Activated naive CD4-positive, alpha-beta T cell treated with anti-CD3 and anti-CD28 coated beads, Interleukin-2, amount 50 U/mL, for 72 hours (primary cell): Measurements from ENCODE around the gene IL18. TPM values are rescaled to one million over a fixed set of nuclear protein-coding genes. Genes with fewer than 3 reads are reported as not detected.
"Not testable (repeated sequence)": the region's sequence is repeated elsewhere in the genome, so short reads cannot be mapped to it uniquely, and the experiment has no call there.

Experiments used
- ATAC-seq, 2 donors: fragments of 150-1000 bp; cut with Tn5 transposase; 2 replicates each; pipeline ENCODE4 v1.10.0; 2021; ENCODE audit warnings: mild to moderate bottlenecking in 2 of 2, moderate library complexity in 2 of 2
- DNase-seq, 2 donors: peaks; one replicate each; pipeline ENCODE4 v3.0.0; 2021 to 2022; ENCODE audit warnings: low spot score in 2 of 2
- H3K27ac Mint-ChIP-seq, 2 donors: one replicate each; pipeline ENCODE4 v1.8.0; 2022; ENCODE audit warnings: mild to moderate bottlenecking in 2 of 2, mixed read lengths in 2 of 2
- H3K36me3 Mint-ChIP-seq, 2 donors: one replicate each; pipeline ENCODE4 v1.8.0; 2022; ENCODE audit warnings: mixed read lengths in 2 of 2
- H3K9me3 Mint-ChIP-seq, 2 donors: one replicate each; pipeline ENCODE4 v1.8.0; 2022; ENCODE audit warnings: mixed read lengths in 2 of 2
- total RNA-seq, 2 donors: library from RNA; stranded (reverse); gene quantifications; one replicate each; pipeline ENCODE4 v1.2.3, GENCODE V29; 2022

IL18 gene
- total RNA-seq, result not detected

DNA sequence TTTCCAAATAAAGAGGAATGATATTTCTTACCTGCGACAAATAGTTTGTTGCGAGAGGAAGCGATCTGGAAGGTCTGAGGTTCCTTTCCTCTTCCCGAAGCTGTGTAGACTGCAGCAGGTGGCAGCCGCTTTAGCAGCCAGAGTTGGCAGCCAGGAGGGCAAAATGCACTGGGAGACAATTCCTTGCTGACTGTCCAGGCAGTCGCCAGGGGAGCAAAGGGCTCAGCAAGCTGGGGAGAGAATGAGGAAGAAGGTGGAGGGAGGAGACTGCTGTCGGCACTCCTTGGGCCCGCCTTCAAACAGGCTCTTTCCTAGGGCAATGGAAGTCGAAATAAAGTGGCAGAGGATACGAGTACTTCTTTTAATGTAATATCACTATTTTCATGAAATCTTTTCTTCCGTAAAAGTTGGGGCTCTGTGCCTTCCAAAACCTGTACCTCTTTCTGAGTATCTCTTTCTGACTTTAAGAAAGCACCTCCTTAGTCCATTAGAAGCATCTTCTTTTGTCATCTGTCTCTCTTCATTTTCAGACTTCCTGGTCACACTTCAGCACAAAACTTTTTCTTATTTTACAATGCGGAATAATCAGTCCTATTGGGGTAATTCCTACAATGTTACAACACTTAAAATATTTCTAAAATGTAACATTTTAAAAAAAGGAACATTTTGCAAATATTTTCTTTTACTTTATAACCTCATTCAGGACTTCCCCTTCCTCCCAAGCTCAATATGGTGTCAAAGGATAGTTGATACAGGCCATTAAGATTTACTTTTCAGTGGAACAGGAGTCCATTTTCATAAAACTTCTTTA, at the start of gene IL18:
TSS of gene IL18 (minus strand) at position 220 of the 811 bp plus-strand sequence. CDS start 9,041 bp downstream, outside the sequence.
- H3K36me3 Mint-ChIP-seq, result peaks cover 8 to 15% of the 10 kb centered on the region in 2 donors
- peaks cover 0 to 5% of the 10 kb centered on the region in 2 donors for H3K9me3 Mint-ChIP-seq
- ATAC-seq (no peak), DNase-seq (no peak)
- H3K27ac Mint-ChIP-seq, result no peak within 1 kb of the TSS

DNA sequence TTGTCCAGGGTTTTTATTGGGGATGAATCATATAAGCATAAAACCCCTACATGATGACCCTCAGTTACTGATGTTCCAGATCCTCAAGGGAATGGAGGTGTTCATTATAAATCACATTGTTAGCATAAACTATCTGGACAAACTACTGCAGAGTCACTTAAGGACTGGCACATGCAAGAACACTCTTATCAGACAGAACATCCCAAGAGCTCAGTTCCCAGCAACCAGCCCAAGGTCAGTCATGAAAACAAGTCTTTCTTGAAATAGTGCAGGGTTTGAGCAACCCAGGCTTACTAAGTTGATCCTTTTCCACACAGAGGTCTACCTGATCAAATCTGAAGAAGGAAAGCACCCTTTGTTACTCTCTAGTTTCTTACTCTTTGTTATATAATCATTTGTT, 48.8 kb upstream of the IL18 start:
- ATAC-seq, result no peak
- no peak for DNase-seq
- H3K9me3 Mint-ChIP-seq, result no peaks in the 10 kb centered on the region
- no peak overlapping the region for H3K27ac Mint-ChIP-seq
- no peaks in the 10 kb centered on the region for H3K36me3 Mint-ChIP-seq

DNA sequence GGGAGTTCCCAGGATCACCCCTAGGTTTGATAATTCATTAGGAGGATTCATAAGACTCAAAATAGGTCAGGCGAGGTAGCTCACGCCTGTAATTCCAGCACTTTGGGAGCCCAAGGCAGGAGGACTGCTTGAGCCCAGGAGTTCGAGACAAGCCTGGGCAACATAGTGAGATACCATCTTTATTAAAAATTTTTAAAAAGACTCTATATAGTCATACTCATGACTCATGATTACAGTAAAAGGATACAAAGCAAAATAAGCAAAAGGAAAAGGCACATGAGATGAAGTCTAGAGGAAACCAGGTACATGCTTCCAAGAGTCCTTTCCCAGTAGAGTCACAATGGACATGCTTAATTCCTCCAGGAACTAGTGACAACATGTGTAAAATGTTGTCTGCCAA, 48.4 kb upstream of the IL18 start:
- no peaks in the 10 kb centered on the region for H3K9me3 Mint-ChIP-seq
- no peak for ATAC-seq

DNA sequence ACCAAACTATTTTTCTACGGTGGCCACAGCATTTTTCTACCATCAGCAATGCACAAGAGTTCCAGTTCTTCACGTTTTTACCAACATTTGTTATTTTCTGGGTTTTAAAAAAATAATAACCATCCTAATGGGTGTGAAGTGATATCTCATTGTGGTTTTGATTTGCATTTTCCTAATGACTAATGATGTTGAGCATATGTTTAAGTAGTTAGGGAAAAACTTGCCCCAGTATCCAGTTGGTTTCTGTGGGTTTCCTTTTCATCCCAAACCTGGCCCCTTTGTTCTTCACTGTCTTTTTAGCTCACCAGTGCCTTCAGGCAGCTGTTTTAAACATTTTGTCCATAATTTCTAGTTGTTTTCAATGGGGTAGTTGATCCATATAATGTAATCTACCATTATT, 47.6 kb upstream of the IL18 start:
- ATAC-seq (peak; percentile 38 to 55), DNase-seq (no peak)
- Mint-ChIP-seq H3K27ac (no peak overlapping the region), H3K36me3 (no peaks in the 10 kb centered on the region), H3K9me3 (no peaks in the 10 kb centered on the region)

More for the DNA sequence above, 48.4 kb upstream of the IL18 start:
- Mint-ChIP-seq H3K27ac (no peak overlapping the region), H3K36me3 (no peaks in the 10 kb centered on the region)
- no peak for DNase-seq

DNA sequence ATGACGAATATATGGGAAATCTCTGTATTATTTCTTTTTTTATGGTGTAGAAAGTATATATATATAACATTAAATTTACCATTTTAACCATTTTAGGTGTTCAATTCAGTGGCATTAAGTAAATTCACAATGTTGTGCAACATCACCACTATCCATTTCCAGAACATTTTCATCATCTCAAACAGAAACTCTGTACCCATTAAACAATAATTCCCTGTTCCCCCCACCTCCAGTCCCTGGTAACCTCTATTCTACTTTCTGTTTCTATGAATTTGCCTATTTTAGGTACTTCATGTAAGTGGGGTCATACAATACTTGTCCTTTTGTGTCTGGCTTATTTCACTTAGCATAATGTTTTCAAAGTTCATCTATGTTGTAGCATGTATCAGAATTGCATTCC, 47.0 kb upstream of the IL18 start:
- no peak for ATAC-seq
- no peaks in the 10 kb centered on the region for H3K36me3 Mint-ChIP-seq
- H3K27ac Mint-ChIP-seq, result no peak overlapping the region
- no peaks in the 10 kb centered on the region for H3K9me3 Mint-ChIP-seq
- DNase-seq, result no peak

DNA sequence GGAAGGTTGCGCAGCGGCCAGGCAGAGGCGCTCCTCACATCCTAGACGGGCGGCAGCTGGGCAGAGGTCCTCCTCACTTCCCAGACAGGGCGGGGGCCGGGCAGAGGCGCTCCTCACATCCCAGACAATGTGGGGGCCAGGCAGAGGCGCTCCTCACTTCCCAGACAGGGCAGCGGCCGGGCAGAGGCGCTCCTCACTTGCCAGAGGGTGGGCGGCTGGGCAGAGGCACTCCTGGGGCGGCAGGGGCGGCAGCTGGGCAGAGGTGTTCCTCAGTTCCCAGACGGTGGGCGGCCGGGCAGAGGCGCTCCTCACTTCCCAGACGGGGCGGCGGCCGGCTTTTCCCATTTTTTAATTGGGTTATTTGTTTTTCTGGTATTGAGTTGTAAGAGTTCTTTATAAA, 42.2 kb upstream of the IL18 start:
- no peak overlapping the region for H3K27ac Mint-ChIP-seq

DNA sequence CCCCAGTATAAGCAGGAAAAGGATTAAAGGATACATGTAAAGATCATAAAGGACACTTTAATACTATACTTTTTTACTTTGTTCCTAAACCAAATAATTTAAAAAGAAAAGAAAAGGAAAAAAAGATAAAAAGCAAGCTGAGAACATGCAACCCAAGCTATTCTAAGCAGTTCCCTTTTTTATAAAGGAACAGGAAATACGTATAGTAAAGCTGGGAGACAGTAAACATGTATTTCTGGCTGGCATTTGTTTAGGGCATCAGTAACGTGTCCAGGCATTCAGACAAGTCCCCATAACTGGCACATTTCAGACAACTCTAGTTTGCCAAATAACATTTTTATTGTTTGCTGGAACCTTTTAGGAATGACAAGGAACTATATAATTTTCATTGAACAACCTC, 36.4 kb upstream of the IL18 start:
- no peak overlapping the region for H3K27ac Mint-ChIP-seq
- ATAC-seq, result no peak
- no peaks in the 10 kb centered on the region for H3K36me3 Mint-ChIP-seq

More for the DNA sequence above, 42.2 kb upstream of the IL18 start:
- Mint-ChIP-seq H3K9me3 (no peaks in the 10 kb centered on the region), H3K36me3 (no peaks in the 10 kb centered on the region)
- ATAC-seq, result no peak
- DNase-seq, result no peak

DNA sequence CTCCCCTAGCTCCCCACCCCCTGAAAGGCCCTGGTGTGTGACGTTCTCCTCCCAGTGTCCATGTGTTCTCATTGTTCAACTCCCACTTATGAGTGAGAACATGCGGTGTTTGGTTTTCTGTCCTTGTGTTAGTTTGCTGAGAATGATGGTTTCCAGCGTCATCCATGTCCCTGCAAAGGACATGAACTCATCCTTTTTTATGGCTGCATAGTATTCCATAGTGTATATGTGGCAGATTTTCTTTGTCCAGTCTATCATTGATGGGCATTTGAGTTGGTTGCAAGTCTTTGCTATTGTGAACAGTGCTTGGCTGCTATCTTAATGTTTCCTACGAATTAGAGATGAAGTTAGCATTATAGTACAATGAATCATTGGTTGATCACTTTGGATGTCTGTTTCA, 35.2 kb upstream of the IL18 start:
- not testable (repeated sequence) for H3K36me3 Mint-ChIP-seq, H3K27ac Mint-ChIP-seq, ATAC-seq, DNase-seq, H3K9me3 Mint-ChIP-seq

More for the DNA sequence above, 36.4 kb upstream of the IL18 start:
- H3K9me3 Mint-ChIP-seq, result no peaks in the 10 kb centered on the region
- DNase-seq, result no peak

DNA sequence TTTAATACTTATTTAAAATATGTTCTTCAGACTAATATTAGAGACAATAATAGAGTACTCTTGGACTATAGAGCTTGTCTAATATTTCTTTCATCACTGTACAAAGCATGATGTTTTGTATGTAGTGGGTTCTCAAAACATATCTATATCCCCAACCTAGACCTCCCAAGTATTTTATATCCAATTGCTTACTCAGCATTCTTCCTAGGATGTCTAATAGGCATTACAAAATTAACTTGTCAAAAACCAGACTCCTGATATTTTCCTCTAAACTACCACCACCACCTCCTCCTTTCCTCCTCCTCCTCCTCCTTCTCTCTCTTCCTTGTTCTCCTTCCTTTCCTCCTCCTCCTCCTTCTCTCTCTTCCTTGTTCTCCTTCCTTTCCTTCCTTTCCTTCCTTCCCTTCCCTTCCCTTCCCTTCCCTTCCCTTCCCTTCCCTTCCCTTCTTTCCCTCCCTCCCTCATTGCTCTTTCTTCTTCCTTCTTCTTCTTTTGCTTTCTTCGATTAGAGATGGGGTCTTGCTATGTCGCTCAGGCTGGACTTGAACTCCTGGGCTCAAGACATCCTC, 32.7 kb upstream of the IL18 start:
- no peaks in the 10 kb centered on the region for H3K9me3 Mint-ChIP-seq
- H3K36me3 Mint-ChIP-seq, result no peaks in the 10 kb centered on the region
- DNase-seq, result no peak
- no peak for ATAC-seq
- no peak overlapping the region for H3K27ac Mint-ChIP-seq

DNA sequence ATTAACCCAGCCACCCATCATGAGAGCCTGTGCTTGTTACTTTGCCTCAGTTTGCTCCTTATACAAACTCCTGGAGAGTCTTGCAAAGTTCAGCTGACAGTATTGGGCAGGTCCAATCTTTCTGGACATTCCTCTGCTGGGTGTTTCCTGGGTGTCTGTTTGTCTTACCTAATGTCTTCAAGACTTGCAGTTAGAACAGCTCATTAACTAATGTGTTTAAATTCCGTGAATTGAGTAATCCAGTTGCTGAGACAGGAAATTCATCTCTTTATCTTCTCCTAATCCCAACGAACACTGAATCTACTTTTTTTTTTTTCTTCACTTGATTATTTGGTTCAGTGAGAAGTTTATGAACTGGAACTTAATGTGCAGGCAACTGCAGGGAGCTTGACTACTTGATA, 32.1 kb upstream of the IL18 start:
- no peak for ATAC-seq
- Mint-ChIP-seq H3K36me3 (no peaks in the 10 kb centered on the region), H3K9me3 (no peaks in the 10 kb centered on the region), H3K27ac (no peak overlapping the region)
- no peak for DNase-seq

DNA sequence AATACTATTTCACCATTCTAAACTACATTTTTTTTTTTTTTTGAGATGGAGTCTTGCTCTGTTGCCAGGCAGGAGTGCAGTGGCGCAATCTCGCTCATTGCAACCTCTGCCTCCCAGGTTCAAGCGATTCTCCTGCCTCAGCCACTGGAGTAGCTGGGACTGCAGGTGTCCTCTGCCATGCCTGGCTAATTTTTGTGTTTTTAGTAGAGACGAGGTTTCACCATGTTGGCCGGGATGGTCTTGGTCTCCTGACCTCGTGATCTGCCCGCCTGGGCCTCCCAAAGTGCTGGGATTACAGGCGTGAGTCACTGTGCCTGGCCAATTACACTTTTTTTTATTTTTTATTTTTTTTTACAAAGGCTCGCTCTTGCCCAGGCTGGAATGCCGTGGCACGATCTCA, 31.2 kb upstream of the IL18 start:
- H3K9me3 Mint-ChIP-seq, DNase-seq, H3K27ac Mint-ChIP-seq, H3K36me3 Mint-ChIP-seq, ATAC-seq: not testable (repeated sequence)

DNA sequence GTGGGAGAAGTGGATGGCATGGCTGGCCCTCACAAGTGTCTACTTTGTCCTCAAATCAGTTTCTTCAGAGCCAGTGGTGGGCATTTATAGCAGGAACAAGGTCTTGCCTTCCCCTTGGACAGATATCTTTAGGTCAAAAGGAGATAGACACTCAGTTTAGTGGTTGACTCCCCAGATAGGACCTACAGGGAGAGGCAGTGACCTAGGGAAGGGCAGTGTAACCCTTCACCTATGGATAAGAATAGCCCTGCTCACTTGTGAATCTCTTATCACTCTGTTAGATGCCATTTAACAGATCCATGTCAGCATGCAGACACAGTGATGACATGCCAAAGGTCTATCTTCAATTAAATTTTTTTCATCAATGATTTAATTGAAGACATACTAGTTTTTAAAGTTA, 22.4 kb upstream of the IL18 start:
- ATAC-seq (no peak), DNase-seq (no peak)
- no peaks in the 10 kb centered on the region for H3K36me3 Mint-ChIP-seq
- H3K9me3 Mint-ChIP-seq, result no peaks in the 10 kb centered on the region
- no peak overlapping the region for H3K27ac Mint-ChIP-seq

DNA sequence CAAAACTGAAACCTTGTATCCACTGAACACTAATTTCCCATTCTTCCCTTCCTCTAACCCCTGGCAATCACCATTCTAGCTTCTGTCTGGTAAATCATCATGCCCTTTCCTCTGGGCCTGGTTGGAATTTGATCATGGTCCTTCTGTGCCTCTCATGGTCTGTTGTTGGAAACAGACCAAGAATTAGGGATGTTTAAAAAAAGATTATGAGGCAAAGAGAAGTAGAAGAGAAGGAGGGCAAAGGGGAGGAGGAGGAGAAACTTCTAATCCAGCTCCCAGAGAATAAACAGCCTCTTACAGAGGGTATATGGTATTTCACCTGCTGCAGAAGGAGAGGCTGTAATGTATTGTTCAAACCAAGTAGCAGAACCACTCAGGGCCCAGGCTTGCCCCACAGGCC, 22.0 kb upstream of the IL18 start:
- no peak for ATAC-seq
- DNase-seq, result no peak
- Mint-ChIP-seq H3K27ac (no peak overlapping the region), H3K9me3 (peaks cover 0 to under 1% of the 10 kb centered on the region in 2 donors), H3K36me3 (peaks cover 1 to 2% of the 10 kb centered on the region in 2 donors)

DNA sequence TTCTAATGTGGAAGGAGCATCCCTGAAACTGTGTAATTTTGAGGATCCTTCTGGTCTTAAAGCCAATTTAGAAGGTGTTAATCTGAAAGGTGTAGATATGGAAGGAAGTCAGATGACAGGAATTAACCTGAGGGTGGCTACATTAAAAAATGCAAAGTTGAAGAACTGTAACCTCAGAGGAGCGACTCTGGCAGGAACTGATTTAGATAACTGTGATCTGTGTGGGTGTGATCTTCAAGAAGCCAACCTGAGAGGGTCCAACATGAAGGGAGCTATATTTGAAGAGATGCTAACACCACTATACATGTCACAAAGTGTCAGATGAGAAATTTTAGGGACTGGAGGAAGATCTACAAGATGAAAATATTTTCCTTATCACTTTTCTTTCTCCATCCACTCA, 19.0 kb upstream of the IL18 start:
- Mint-ChIP-seq H3K27ac (no peak overlapping the region), H3K36me3 (peaks cover 4 to 8% of the 10 kb centered on the region in 2 donors), H3K9me3 (peaks cover 0 to 3% of the 10 kb centered on the region in 2 donors)
- ATAC-seq (no peak), DNase-seq (no peak)

DNA sequence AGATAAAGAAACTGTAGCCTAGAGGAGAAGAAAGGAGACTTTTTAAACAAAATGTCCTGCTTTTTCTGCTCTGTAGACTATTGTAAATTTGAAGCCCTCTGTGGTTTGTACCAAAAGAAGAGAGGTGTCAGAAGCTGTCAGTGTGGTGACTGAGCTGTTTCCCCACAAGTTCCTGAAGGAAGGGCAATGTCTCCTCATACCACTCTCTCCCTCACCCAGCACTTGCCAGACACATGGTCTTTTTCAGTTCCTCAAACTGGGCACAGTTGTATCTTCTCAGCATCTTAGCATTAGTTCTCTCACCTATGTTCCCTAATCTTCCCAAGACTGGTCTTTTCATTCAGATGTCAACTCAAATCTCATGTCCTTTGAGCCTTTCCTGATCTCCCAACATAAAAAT, 15.7 kb upstream of the IL18 start:
- ATAC-seq (no peak), DNase-seq (no peak)
- H3K27ac Mint-ChIP-seq, result no peak overlapping the region
- H3K9me3 Mint-ChIP-seq, result peaks cover 0 to 3% of the 10 kb centered on the region in 2 donors
- H3K36me3 Mint-ChIP-seq, result peaks cover 4 to 8% of the 10 kb centered on the region in 2 donors

DNA sequence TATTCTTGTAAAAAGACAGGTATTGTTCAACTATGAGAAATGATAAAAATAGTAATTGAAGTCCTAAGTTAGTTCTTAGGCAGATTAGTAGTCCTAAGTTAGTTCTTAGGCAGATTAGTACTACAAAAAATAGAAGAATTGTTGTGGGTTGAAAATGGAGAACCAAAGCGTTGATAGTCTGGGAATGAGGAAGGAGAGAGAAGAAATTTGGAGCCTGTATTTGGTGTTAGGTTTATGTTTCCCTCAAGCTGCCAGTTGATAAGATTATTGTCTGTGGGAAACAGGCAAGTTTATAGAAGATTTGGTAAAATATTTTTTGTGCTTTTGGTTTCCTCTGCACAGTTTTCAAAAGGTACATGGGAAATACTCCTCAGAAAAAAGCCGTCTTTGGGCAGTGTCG, 15.0 kb upstream of the IL18 start:
- Mint-ChIP-seq H3K9me3 (peaks cover 0 to 3% of the 10 kb centered on the region in 2 donors), H3K27ac (no peak overlapping the region), H3K36me3 (peaks cover 4 to 8% of the 10 kb centered on the region in 2 donors)
- ATAC-seq, result no peak
- no peak for DNase-seq

DNA sequence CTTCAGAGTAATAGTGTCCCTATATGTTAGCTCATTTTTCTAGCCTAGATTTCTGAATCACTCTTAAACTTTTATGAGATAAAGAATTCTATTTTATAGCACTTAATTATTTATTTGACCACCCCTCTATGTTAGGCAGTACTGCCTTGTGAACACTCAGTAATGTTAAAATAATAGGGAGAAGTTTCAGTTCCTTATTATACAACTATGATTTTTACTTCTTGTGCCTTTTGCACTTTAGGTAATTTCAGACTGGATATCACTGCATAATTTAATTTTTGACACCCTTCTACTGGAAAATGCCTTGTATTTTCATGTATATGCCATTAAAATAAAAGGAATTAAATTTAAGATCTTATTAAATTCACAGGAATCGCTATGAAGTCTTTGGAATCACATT, 14.5 kb upstream of the IL18 start:
- ATAC-seq (no peak), DNase-seq (no peak)
- Mint-ChIP-seq H3K36me3 (peaks cover 4 to 8% of the 10 kb centered on the region in 2 donors), H3K27ac (no peak overlapping the region), H3K9me3 (peaks cover 0 to 3% of the 10 kb centered on the region in 2 donors)

DNA sequence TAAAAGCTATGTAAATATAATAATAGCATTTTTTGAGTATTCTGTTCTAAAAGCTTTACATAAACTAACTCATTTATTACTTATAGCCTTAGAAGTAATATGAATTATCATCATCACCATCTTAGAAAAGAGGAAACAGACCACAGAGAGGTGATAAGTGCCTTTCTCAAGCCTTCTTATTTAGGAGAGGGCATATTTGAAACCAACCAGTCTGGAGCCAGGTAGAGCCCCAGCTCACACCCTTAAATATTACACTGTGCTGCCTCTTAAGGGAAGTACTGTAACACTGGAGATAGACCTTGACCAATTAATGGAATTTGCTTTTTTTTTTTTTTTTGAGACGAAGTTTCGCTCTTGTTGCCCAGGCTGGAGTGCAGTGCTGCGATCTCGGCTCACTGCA, 13.7 kb upstream of the IL18 start:
- ATAC-seq (no peak), DNase-seq (no peak)
- H3K36me3 Mint-ChIP-seq, result peaks cover 4 to 8% of the 10 kb centered on the region in 2 donors
- no peak overlapping the region for H3K27ac Mint-ChIP-seq
- peaks cover 0 to 3% of the 10 kb centered on the region in 2 donors for H3K9me3 Mint-ChIP-seq
